HG03575 (cell line): ENCODE data around the gene RAPGEF6.
"Not testable (repeated sequence)": the region's sequence is repeated elsewhere in the genome, so short reads cannot be mapped to it uniquely, and the experiment has no call there.

Experiments used
- ATAC-seq: cut with Tn5 transposase; IDR thresholded peaks from one replicate; pipeline ENCODE4 v1.9.1; 2021; ENCODE audit not compliant: unreplicated experiment, insufficient number of reproducible peaks, low FRiP score; ENCODE audit errors: extremely low read depth

RAPGEF6 gene

GRCh38 chr5:131524431-131524830, 110.6 kb downstream of the RAPGEF6 start:
- ATAC-seq, result no peak

GRCh38 chr5:131523500-131524185, 111.4 kb downstream of the RAPGEF6 start:
- no peak for ATAC-seq

GRCh38 chr5:131521252-131521651, 113.8 kb downstream of the RAPGEF6 start:
- ATAC-seq, result no peak

- no peak for ATAC-seq
Observed at GRCh38 chr5:131515348-131515747, 119.7 kb downstream of the RAPGEF6 start.

- ATAC-seq, result no peak
Observed at GRCh38 chr5:131514316-131515283, 120.4 kb downstream of the RAPGEF6 start.

- ATAC-seq, result no peak
Observed at GRCh38 chr5:131513780-131514179, 121.2 kb downstream of the RAPGEF6 start.

- no peak for ATAC-seq
Observed at GRCh38 chr5:131511934-131512333, 123.1 kb downstream of the RAPGEF6 start.

- ATAC-seq, result no peak
Observed at GRCh38 chr5:131509801-131510200, 125.2 kb downstream of the RAPGEF6 start.

GRCh38 chr5:131505237-131505908, 129.7 kb downstream of the RAPGEF6 start:
- no peak for ATAC-seq

- peak; percentile 82 for ATAC-seq
Observed at GRCh38 chr5:131496400-131496713, 138.7 kb downstream of the RAPGEF6 start.

- ATAC-seq, result peak; percentile 10
Observed at GRCh38 chr5:131495536-131496399, 139.3 kb downstream of the RAPGEF6 start.

- ATAC-seq, result no peak
Observed at GRCh38 chr5:131491749-131492148, 143.3 kb downstream of the RAPGEF6 start.

- peak; percentile 57 for ATAC-seq
Observed at GRCh38 chr5:131488463-131488862, 146.6 kb downstream of the RAPGEF6 start.

GRCh38 chr5:131487371-131487770, 147.7 kb downstream of the RAPGEF6 start:
- not testable (repeated sequence) for ATAC-seq

GRCh38 chr5:131482617-131483016, 152.4 kb downstream of the RAPGEF6 start:
- ATAC-seq, result no peak

- ATAC-seq, result no peak
Observed at GRCh38 chr5:131481569-131481968, 153.5 kb downstream of the RAPGEF6 start.

GRCh38 chr5:131475541-131475941, 159.5 kb downstream of the RAPGEF6 start:
- no peak for ATAC-seq

GRCh38 chr5:131473731-131474130, 161.3 kb downstream of the RAPGEF6 start:
- no peak for ATAC-seq
